ENCODE data around the gene GTPBP1. TPM values are rescaled to one million over a fixed set of nuclear protein-coding genes. Genes with fewer than 3 reads are reported as not detected.

The GTPBP1 gene
- total RNA-seq, 4 donors from 2014 or later, result 27.7 to 124 (median 36.0) TPM

- ATAC-seq (no peak), DNase-seq (no peak)
- H3K4me1 ChIP-seq, result peaks cover 0 to 6% of the 10 kb centered on the region in 2 donors
- in situ Hi-C loops (cut with MboI; ENCODE audit: low sequenced_read_pairs in 4 of 4) (no loop called here), intact Hi-C loops (cut with DNase I; ENCODE audit: low total_unique reads) (no loop called here)
- TF ChIP-seq POLR2A (IDR thresholded peaks at IDR 0.05), result no peak
- TF ChIP-seq, protein P1, sequence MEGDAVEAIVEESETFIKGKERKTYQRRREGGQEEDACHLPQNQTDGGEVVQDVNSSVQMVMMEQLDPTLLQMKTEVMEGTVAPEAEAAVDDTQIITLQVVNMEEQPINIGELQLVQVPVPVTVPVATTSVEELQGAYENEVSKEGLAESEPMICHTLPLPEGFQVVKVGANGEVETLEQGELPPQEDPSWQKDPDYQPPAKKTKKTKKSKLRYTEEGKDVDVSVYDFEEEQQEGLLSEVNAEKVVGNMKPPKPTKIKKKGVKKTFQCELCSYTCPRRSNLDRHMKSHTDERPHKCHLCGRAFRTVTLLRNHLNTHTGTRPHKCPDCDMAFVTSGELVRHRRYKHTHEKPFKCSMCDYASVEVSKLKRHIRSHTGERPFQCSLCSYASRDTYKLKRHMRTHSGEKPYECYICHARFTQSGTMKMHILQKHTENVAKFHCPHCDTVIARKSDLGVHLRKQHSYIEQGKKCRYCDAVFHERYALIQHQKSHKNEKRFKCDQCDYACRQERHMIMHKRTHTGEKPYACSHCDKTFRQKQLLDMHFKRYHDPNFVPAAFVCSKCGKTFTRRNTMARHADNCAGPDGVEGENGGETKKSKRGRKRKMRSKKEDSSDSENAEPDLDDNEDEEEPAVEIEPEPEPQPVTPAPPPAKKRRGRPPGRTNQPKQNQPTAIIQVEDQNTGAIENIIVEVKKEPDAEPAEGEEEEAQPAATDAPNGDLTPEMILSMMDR (IDR thresholded peaks at IDR 0.05 in 4 of 5, conservative IDR thresholded peaks at IDR 0.05 in 1 of 5), result no peak
- no peaks in the 10 kb centered on the region for H3K27me3 ChIP-seq
- no peak overlapping the region for H3K27ac ChIP-seq
- H3K36me3 ChIP-seq, result no peaks in the 10 kb centered on the region
- H3K9me3 ChIP-seq, result no peaks in the 10 kb centered on the region
- H3K4me3 ChIP-seq, result no peak overlapping the region
These were observed 69.9 kb downstream of the GTPBP1 start for GRCh38 chr22:38775656-38776055.

GRCh38 chr22:38776086-38776485 is 70.3 kb downstream of the GTPBP1 start:
- H3K9me3 ChIP-seq, result no peaks in the 10 kb centered on the region
- in situ Hi-C loops (cut with MboI; ENCODE audit: low sequenced_read_pairs in 4 of 4), result no loop called here
- no peak overlapping the region for H3K27ac ChIP-seq
- TF ChIP-seq POLR2A (IDR thresholded peaks at IDR 0.05), result no peak
- TF ChIP-seq, protein P1 (IDR thresholded peaks at IDR 0.05 in 4 of 5, conservative IDR thresholded peaks at IDR 0.05 in 1 of 5), result no peak
- H3K4me1 ChIP-seq, result peaks cover 0 to 6% of the 10 kb centered on the region in 2 donors
- no peak overlapping the region for H3K4me3 ChIP-seq
- H3K36me3 ChIP-seq, result no peaks in the 10 kb centered on the region
- DNase-seq (no peak), ATAC-seq (no peak)
- intact Hi-C loops (cut with DNase I; ENCODE audit: low total_unique reads), result no loop called here
- no peaks in the 10 kb centered on the region for H3K27me3 ChIP-seq

GRCh38 chr22:38777087-38777671 is 71.4 kb downstream of the GTPBP1 start:
- H3K4me1 ChIP-seq, result peaks cover 0 to 6% of the 10 kb centered on the region in 2 donors
- no peaks in the 10 kb centered on the region for H3K36me3 ChIP-seq
- H3K9me3 ChIP-seq, result no peaks in the 10 kb centered on the region
- no peaks in the 10 kb centered on the region for H3K27me3 ChIP-seq
- in situ Hi-C loops (cut with MboI; ENCODE audit: low sequenced_read_pairs in 4 of 4), result no loop called here
- DNase-seq (peak in 1 of 2 donors; percentile 76), ATAC-seq (peak; percentile 62 to 78)
- intact Hi-C loops (cut with DNase I; ENCODE audit: low total_unique reads), result no loop called here
- TF ChIP-seq, protein P1 (IDR thresholded peaks at IDR 0.05 in 4 of 5, conservative IDR thresholded peaks at IDR 0.05 in 1 of 5), result no peak
- no peak for TF ChIP-seq POLR2A (IDR thresholded peaks at IDR 0.05)
- no peak overlapping the region for H3K4me3 ChIP-seq
- H3K27ac ChIP-seq, result peak overlapping the region in 2 of 4 donors; percentile 37 to 62

DNA sequence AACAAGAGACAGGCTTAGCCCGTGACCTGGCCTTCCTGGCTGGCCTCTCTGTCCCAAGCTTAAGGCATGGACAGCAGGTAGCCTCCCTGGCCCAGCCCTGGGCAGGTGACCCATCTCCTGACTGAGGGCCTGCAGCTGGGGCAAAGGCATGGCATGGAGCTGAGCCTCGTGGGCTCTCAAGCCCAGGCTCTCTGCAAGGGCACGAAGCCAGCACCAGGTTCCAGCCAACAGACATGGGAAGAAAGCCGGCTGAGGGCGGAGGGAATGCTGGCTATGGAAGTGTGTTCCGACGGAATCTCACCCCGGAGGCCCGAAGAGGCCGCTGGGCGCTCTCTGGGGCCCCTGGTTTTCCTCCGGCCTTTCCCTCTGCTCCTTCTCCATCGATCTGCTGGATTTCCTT is 75.3 kb downstream of the GTPBP1 start:
- Histone ChIP-seq H3K36me3 (no peaks in the 10 kb centered on the region), H3K27me3 (no peaks in the 10 kb centered on the region), H3K4me3 (no peak overlapping the region), H3K27ac (no peak overlapping the region), H3K4me1 (peaks cover 0 to 6% of the 10 kb centered on the region in 2 donors), H3K9me3 (no peaks in the 10 kb centered on the region)
- intact Hi-C loops (cut with DNase I; ENCODE audit: low total_unique reads), result no loop called here
- DNase-seq, result no peak
- TF ChIP-seq, protein P1 (IDR thresholded peaks at IDR 0.05 in 4 of 5, conservative IDR thresholded peaks at IDR 0.05 in 1 of 5), result no peak
- TF ChIP-seq POLR2A (IDR thresholded peaks at IDR 0.05), result no peak
- in situ Hi-C loops (cut with MboI; ENCODE audit: low sequenced_read_pairs in 4 of 4), result no loop called here
- no peak for ATAC-seq

Data from gastrocnemius medialis (tissue), 4 donors.